SU-DHL-6 (cell line): Measurements from ENCODE around the gene SOD3.

ENCODE experiments used
- CTCF ChIP-seq: fragments of 200-600 bp; sonication (generic); IDR thresholded peaks from one replicate; pipeline ENCODE4 v1.5.1; 2017; ENCODE audit warnings: antibody characterized with exemption, mild to moderate bottlenecking, low read length, moderate library complexity; ENCODE audit not compliant: insufficient read depth, poor library complexity, severe bottlenecking
- EZH2phosphoT487 ChIP-seq: fragments of 200-600 bp; sonication (generic), shearing (Covaris generic); conservative IDR thresholded peaks from 2 replicates; pipeline ENCODE4 v1.6.1; 2018; ENCODE audit warnings: mild to moderate bottlenecking, antibody characterized with exemption, low read length, moderate library complexity, mixed read lengths

- TF ChIP-seq CTCF, result no peak
- no peak for TF ChIP-seq EZH2phosphoT487
These were observed 31.6 kb upstream of the SOD3 start for GRCh38 chr4:24763631-24764297.
